ENCODE measurements around the gene ISYNA1. TPM values are rescaled to one million over a fixed set of nuclear protein-coding genes. Genes with fewer than 3 reads are reported as not detected.
A peak's percentile ranks its signal among the peaks of the same experiment; 100 is the strongest.

ISYNA1 gene
- total RNA-seq, 1 experiment from 2014 or later = 6.8 TPM

DNA sequence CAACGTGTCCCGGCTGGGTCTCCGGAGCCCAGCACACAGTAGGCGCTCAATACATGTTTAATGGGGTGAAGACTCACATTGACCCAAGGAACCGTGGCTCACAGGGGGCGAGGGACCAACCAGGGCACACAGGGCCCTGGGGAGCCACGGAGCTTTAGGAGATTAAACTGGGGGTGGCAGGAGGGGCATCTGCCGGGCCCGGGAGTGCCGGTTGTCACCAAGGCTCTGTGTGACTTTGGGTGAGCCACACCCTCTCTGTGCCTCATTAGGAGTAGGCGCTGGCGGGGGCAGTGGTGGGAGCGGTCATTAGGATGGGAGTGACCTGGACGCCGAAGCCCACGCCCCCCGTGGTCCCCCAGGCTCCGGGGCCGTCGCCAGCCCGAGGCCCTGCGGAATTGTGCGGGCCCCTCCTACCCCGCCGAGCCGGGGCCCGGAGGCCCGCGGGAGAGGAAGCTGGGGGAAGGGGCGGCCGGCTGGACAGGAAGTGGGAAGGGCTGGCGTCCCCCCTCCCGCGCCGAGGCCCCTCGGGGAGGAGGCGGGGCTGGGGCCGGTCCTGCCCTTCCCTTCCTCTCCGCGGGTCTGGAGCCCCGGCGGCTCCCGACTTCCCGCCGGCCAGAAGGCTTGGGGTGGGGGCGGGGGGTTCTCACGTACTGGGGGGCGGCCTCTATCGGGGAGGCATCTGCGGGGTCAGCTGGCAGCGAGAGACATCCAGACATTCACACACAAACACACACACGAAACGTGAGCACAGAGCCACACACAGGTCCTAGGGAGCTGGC is 20.5 kb downstream of the ISYNA1 start:
- ChIA-PET CTCF (interaction anchor here (0.6 to 2.0 kb wide), 8 partner anchors 20 to 185 kb away, joined by 3 to 8 read pairs (median 3); no protein-coding TSS in a partner anchor), POLR2A (interaction anchor here (1.7 to 2.0 kb wide), 2 partner anchors 32 to 137 kb away, joined by 6 to 24 read pairs; partner anchors contain the start of genes GDF15 and JUND)
- peaks cover 21% of the 10 kb centered on the region for H3K4me1 Mint-ChIP-seq (ENCODE audit: insufficient read depth, unreplicated experiment)
- peaks cover 7% of the 10 kb centered on the region for H3K36me3 Mint-ChIP-seq (ENCODE audit: insufficient read depth, unreplicated experiment)
- intact Hi-C loops (cut with micrococcal nuclease) = no loop called here
- no TSS peak for BruUV-seq (replicated peaks)
- TF ChIP-seq, protein P1, sequence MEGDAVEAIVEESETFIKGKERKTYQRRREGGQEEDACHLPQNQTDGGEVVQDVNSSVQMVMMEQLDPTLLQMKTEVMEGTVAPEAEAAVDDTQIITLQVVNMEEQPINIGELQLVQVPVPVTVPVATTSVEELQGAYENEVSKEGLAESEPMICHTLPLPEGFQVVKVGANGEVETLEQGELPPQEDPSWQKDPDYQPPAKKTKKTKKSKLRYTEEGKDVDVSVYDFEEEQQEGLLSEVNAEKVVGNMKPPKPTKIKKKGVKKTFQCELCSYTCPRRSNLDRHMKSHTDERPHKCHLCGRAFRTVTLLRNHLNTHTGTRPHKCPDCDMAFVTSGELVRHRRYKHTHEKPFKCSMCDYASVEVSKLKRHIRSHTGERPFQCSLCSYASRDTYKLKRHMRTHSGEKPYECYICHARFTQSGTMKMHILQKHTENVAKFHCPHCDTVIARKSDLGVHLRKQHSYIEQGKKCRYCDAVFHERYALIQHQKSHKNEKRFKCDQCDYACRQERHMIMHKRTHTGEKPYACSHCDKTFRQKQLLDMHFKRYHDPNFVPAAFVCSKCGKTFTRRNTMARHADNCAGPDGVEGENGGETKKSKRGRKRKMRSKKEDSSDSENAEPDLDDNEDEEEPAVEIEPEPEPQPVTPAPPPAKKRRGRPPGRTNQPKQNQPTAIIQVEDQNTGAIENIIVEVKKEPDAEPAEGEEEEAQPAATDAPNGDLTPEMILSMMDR (IDR thresholded peaks at IDR 0.05; ENCODE audit: unreplicated experiment) = no peak
- peak; percentile 43 for DNase-seq (ENCODE audit: unreplicated experiment)
- peak overlapping the region; percentile 57 for H3K27ac Mint-ChIP-seq (ENCODE audit: low read depth, unreplicated experiment)
- H3K4me3 Mint-ChIP-seq (ENCODE audit: unreplicated experiment) = peak overlapping the region; percentile 77
- H3K9me3 Mint-ChIP-seq (ENCODE audit: unreplicated experiment) = no peaks in the 10 kb centered on the region
- no peaks in the 10 kb centered on the region for H3K27me3 Mint-ChIP-seq (ENCODE audit: insufficient read depth, unreplicated experiment)

DNA sequence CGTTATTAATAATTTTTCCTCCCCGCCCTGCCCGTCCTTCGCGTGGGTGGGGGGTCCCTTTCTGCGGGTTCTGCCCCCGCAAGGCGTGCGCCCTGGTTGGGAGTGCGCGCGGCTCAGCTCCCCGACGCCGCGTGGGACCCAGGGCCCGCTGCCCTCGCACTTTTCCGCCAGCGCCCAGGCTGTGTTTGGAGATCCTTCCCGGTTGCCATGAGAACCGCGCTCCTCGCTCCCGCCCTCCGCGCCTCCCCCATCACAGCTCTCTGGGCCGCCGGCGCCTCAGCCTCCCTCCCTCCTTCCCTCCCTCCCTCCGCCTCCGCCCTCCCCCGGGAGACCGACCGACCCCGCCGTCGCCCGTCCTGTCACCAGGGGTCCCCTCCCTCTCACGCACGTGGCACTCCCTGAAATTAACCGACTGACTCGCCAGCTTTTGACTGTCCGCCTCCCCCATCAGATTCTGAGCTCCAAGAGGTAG is 21.1 kb downstream of the ISYNA1 start:
- H3K9me3 Mint-ChIP-seq (ENCODE audit: unreplicated experiment) = no peaks in the 10 kb centered on the region
- peak overlapping the region; percentile 57 for H3K27ac Mint-ChIP-seq (ENCODE audit: low read depth, unreplicated experiment)
- no peaks in the 10 kb centered on the region for H3K27me3 Mint-ChIP-seq (ENCODE audit: insufficient read depth, unreplicated experiment)
- H3K4me1 Mint-ChIP-seq (ENCODE audit: insufficient read depth, unreplicated experiment) = peaks cover 20% of the 10 kb centered on the region
- intact Hi-C loops (cut with micrococcal nuclease) = no loop called here
- H3K4me3 Mint-ChIP-seq (ENCODE audit: unreplicated experiment) = peak overlapping the region; percentile 77
- TF ChIP-seq, protein P1 (IDR thresholded peaks at IDR 0.05; ENCODE audit: unreplicated experiment) = no peak
- ChIA-PET POLR2A (no interaction called here), CTCF (interaction anchor here (0.6 to 2.0 kb wide), 7 partner anchors 28 to 139 kb away, joined by 3 to 8 read pairs (median 3); partner anchors contain the start of gene GDF15)
- peaks cover 7% of the 10 kb centered on the region for H3K36me3 Mint-ChIP-seq (ENCODE audit: insufficient read depth, unreplicated experiment)
- no TSS peak for BruUV-seq (replicated peaks)
- DNase-seq (ENCODE audit: unreplicated experiment) = no peak

DNA sequence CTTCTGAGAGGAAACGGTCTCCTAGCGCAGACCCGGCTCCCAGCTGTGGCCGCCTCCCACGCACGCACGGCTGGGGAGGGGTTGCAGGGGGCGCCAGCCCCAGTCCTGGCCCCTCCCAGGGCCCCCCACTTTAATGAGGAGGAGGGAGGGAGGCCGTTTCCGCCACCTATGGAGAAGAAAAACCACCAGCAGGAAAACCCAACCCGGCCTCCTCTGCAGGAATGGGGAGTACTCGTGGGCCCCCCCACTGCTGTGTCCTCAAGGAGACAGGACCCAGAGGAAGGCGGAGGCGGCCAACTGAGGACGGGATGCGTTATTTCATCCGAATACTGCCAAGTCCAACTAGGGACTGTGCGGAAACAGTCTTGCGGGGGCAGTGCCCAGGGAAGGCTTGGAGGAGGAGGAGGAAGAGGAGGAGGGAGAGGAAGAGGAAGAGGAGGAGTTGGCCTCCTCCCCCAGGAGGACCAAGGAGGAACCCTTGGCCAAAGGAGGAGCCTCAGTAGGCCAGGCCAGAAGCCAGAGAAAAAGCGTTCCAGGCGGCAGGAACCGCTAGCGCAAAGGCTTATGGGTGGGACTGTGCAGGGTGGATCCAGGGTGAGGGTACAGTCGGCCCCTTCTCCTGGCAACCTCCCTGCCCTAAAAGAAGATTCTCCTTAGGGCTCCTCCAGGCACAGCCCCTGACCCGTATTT is 22.6 kb downstream of the ISYNA1 start:
- Mint-ChIP-seq H3K4me1 (ENCODE audit: insufficient read depth, unreplicated experiment) (peaks cover 13% of the 10 kb centered on the region), H3K36me3 (ENCODE audit: insufficient read depth, unreplicated experiment) (peaks cover 3% of the 10 kb centered on the region), H3K27ac (ENCODE audit: low read depth, unreplicated experiment) (no peak overlapping the region), H3K27me3 (ENCODE audit: insufficient read depth, unreplicated experiment) (no peaks in the 10 kb centered on the region), H3K9me3 (ENCODE audit: unreplicated experiment) (no peaks in the 10 kb centered on the region), H3K4me3 (ENCODE audit: unreplicated experiment) (peak overlapping the region; percentile 41)
- DNase-seq (ENCODE audit: unreplicated experiment) = no peak
- no TSS peak for BruUV-seq (replicated peaks)
- ChIA-PET POLR2A (interaction anchor here (0.7 kb wide), 2 partner anchors 38 to 134 kb away, joined by 3 to 4 read pairs; partner anchors contain the start of gene JUND), CTCF (interaction anchor here (0.7 to 6.7 kb wide), 5 partner anchors 16 to 87 kb away, joined by 3 to 118 read pairs (median 24); partner anchors contain the start of gene GDF15)
- intact Hi-C loops (cut with micrococcal nuclease) = no loop called here
- TF ChIP-seq, protein P1 (IDR thresholded peaks at IDR 0.05; ENCODE audit: unreplicated experiment) = no peak
